Midbrain (tissue), 1 donor: ENCODE measurements around the gene CABCOCO1.
A peak's percentile ranks its signal among the peaks of the same experiment; 100 is the strongest.
"Not testable (repeated sequence)": the region's sequence is repeated elsewhere in the genome, so short reads cannot be mapped to it uniquely, and the experiment has no call there.

Experiments
- DNase-seq: peaks from one replicate; lab custom pipeline; 2025; lab: John Stamatoyannopoulos, UW

Gene CABCOCO1

GRCh38 chr10:61712105-61712504 is 49.4 kb downstream of the CABCOCO1 start:
- DNase-seq: not testable (repeated sequence)

- DNase-seq: not testable (repeated sequence)
Measured at GRCh38 chr10:61719475-61719874, 56.7 kb downstream of the CABCOCO1 start.

GRCh38 chr10:61719906-61720305 is 57.2 kb downstream of the CABCOCO1 start:
- DNase-seq: no peak

GRCh38 chr10:61721431-61721830 is 58.7 kb downstream of the CABCOCO1 start:
- DNase-seq: no peak

GRCh38 chr10:61725221-61725620 is 62.5 kb downstream of the CABCOCO1 start:
- DNase-seq: not testable (repeated sequence)

- no peak for DNase-seq
Measured at GRCh38 chr10:61729596-61729995, 66.9 kb downstream of the CABCOCO1 start.

- DNase-seq: no peak
Measured at GRCh38 chr10:61730671-61731070, 67.9 kb downstream of the CABCOCO1 start.

- no peak for DNase-seq
Measured at GRCh38 chr10:61731638-61732037, 68.9 kb downstream of the CABCOCO1 start.

- DNase-seq: no peak
Measured at GRCh38 chr10:61732629-61733278, 70.0 kb downstream of the CABCOCO1 start.

- peak; percentile 58 for DNase-seq
Measured at GRCh38 chr10:61733358-61733940, 70.7 kb downstream of the CABCOCO1 start.

GRCh38 chr10:61735882-61736281 is 73.2 kb downstream of the CABCOCO1 start:
- DNase-seq: no peak

GRCh38 chr10:61737455-61737854 is 74.7 kb downstream of the CABCOCO1 start:
- not testable (repeated sequence) for DNase-seq

- no peak for DNase-seq
Measured at GRCh38 chr10:61742812-61743211, 80.1 kb downstream of the CABCOCO1 start.

- DNase-seq: no peak
Measured at GRCh38 chr10:61744469-61744868, 81.7 kb downstream of the CABCOCO1 start.

GRCh38 chr10:61746377-61746776 is 83.6 kb downstream of the CABCOCO1 start:
- DNase-seq: no peak

GRCh38 chr10:61747307-61747706 is 84.6 kb downstream of the CABCOCO1 start:
- no peak for DNase-seq

- DNase-seq: no peak
Measured at GRCh38 chr10:61749291-61749690, 86.6 kb downstream of the CABCOCO1 start.

GRCh38 chr10:61750943-61751471 is 88.3 kb downstream of the CABCOCO1 start:
- no peak for DNase-seq

- no peak for DNase-seq
Measured at GRCh38 chr10:61751599-61751998, 88.9 kb downstream of the CABCOCO1 start.

- peak; percentile 6 for DNase-seq
Measured at GRCh38 chr10:61752111-61753011, 89.6 kb downstream of the CABCOCO1 start.

- DNase-seq: no peak
Measured at GRCh38 chr10:61753453-61753852, 90.7 kb downstream of the CABCOCO1 start.
